NCI-H82 treated with DMSO at 0.1 percent for 48 hours (cell line): Measurements from ENCODE around the gene TNRC6C.
"Not testable (repeated sequence)": the region's sequence is repeated elsewhere in the genome, so short reads cannot be mapped to it uniquely, and the experiment has no call there.

Source experiments
- DNase-seq: peaks from one replicate; lab custom pipeline; 2025; ENCODE audit not compliant: unreplicated experiment; lab: John Stamatoyannopoulos, UW

TNRC6C gene

DNA sequence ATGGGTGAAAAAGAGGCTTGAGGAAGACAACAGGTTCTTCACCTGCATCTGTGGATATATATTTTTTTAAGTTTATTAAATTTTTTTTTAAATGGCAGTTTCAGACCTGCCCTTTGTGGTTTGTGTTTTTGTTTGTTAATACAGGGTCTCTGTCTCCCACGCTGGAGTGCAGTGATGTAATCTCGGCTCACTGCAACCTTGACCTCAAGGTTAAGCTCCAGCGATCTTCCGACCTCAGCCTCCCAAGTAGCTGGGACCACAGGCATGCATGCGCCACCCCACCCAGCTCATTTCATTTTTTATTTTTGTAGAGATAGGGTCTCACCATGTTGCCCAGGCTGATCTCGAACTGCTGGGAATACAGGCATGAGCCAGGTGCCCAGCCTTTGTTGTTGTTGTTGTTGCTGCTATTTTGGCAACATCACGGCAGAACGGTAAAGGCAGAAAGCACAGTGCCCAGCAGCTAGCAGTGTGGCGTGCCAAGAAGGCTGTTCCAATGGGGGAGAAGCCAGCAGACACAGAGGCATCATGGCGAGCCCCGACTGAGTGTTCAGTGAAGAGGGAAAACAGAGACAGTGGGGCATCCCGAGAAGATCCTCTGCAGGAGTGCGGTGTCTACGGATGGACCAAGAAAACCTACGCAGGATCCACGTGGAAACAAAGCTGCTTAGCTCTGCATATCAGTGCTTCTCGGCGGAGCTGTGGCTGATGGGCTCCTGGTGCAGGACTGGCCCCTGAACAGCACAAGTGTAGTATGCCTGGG, 150.4 kb downstream of the TNRC6C start:
- no peak for DNase-seq

DNA sequence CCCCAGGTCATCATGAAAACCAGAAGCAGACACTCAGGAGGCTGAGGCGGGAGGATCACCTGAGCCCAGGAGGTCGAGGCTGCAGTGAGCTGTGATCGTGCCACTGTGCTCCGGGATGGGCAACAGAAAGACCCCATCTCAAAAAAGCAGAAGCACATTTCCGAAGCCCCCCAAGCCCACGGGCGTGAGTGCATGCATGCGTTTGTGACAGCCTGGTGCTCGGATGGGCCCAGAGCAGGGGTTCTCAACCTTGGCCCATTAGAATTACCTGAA, 150.9 kb downstream of the TNRC6C start:
- no peak for DNase-seq

DNA sequence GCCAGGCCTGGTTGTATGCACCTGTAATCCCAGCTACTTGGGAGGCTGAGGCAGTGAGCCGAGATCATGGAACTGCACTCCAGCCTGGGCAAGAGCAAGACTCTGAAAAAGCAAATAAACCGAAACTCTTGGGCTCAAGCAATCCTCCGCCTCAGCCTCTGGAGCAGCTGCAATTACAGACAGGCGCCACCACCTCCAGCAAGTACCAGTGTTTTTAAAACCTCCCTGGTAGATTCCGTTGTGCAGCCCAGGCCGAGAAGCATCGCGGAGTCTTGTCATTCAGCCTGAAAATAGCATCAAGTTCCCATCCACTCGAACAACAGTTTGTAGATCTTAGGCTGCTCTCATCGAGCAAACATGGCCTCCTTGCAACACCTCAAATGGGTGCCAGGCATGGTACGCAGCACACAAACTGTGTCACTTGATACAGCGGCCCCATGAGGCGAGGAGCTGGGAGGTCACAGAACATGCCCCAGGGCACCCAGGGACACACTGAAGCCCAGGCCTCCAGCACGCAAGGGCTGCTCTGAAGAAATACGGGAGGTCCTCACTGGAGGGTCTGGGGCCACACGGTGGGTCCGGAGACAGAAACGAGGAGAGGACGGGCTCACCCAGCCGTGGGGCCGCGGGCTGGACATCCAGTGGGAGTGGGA, 152.0 kb downstream of the TNRC6C start:
- no peak for DNase-seq

DNA sequence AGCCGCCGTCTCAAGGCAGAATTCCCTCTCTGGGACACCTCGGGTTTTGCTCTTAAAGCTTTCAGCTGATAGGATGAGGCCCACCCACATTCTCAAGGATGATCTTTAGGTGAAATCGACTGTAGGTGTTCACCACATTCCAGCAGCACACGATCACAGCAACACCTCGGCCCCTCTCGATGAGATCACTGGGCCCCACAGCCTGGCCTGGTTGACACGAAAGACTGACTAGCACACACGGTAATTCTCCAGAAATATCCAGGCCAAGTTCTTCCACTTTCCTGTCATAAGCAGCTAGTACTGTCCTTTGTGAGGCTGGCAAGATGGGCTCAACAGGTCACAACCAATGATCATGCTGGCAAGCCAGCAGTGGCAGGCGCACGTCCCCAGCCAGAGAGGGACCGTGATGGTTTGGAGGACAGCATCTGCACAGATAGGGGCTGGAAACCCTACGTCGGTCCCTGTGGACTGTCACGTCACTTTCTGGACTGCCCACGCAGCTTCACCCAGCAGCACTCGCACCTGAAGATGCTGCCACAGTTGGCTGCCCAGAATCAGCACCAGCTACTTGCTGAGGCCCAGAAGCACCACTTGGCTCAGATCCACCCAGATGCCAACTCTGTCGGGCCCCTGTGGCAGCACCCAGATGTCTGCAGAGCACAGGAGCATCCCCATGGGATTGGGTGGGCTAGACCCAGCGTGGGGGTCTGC, 152.7 kb downstream of the TNRC6C start:
- no peak for DNase-seq

DNA sequence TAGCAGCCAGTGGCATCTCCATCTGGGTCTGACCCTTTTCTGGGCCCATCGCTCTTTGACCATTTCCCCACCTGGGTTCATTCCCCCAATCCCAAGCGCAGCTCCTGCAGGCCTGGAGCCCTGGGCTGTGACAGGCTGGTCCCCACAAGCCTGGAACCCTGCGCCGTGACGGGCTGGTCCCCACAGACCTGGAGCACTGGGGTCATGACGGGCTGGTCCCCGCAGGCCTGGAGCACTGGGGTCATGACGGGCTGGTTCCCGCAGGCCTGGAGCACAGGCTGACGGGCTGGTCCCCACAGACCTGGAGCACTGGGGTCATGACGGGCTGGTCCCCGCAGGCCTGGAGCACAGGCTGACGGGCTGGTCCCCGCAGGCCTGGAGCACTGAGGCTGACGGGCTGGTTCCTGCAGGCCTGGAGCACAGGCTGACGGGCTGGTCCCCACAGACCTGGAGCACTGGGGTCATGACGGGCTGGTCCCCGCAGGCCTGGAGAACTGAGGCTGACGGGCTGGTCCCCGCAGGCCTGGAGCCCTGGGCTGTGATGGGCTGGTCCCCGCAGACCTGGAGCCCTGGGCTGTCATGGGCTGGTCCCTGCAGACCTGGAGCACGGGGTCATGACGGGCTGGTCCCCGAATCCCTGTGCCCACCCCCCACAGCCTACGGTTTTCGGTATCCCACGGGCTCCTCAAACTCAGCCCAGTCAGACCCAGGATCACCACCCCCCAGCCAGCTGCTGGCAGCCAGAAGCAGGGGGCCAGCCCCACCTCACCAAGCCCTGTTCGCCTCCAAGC, 153.4 kb downstream of the TNRC6C start:
- DNase-seq = no peak

DNA sequence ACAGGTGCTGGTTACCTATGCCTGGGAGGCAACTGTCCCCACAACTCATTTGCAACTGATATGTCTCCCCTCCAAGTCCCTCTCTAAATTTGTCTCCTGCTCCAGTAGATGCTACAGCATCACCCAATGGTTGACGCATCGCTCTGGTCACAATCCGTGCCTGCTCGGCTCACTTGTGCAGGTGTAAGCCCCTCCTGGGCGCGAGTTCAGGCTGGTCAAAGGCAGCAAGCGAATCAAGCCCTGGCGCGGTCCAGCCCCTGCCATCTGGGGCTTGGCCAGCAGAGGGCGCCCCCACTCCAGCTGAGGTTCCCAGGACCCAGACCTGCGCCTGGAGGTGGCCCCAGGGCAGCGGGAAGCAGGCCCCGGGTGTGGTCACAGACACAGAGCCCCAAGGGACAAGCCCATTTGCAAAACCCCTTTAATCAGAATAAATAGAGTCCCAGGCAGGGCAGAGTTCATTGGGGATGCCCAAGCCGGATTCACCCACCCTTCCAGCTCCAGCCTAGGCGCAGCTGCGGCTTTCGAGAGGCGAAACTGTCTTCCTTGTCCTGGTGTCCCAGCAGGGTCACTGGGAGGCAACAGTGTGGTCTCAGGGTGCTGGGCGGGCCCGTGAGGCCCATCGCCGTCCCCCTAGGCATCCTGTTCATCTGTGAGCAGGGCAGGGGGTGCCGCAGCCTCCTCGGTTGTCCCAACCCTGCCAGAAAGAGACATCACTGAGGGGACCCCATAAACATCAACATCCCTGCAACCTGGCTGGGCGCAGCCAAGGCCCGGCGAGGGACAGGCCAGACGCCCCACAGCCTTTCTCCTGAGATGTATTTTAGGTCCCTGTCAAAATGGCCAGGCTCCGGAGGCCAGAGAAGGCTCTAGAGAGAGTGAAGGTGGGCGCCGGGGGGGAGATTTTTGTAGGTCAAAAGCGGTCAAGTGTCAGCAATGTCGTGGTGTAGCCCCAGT, 154.3 kb downstream of the TNRC6C start:
- DNase-seq = peak; percentile 13

DNA sequence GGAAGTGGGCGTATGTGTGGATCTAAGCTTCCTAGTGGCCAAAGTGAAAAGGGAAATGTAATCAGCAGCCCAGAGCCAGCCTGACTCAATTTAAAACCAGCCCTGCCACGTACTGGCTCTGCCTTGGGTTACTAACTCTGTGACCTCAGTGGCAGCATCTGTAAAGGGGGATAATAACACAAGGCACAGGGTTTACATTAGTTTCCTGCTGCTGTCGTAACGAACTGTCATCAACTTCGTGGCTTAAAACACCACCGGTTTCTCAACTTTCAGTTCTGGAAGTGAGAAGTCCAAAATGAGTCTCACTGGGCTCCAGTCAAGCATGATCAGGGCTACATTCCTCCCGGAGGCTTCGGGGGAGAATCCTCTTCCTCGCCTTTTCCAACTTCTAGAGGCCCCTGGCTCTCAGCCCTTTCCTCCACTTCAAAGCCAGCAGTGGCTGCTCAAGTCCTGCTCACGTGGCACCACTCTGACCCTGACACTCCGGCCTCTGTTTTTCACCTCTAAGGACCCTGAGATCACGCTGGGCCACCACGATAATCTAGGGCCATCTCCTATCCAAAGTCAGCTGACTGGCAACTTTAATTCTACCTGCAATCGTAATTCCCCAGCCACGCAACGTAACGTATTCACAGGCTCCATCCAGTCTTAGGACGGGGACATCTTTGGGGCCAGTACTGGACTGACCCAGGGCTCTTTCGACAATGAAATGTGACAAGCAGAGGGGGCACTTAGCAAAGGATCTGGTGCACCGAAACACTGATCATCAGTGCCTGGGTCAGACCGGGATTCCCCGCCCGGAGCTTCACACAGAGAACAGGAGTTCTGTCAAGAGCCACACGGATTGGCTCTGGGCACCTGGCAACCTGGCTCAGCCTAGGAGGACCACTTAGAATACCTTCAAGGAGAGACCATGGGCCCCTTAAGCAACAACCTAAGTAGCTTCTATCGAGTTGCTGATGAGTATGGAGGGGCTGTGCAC, 155.6 kb downstream of the TNRC6C start:
- no peak for DNase-seq

DNA sequence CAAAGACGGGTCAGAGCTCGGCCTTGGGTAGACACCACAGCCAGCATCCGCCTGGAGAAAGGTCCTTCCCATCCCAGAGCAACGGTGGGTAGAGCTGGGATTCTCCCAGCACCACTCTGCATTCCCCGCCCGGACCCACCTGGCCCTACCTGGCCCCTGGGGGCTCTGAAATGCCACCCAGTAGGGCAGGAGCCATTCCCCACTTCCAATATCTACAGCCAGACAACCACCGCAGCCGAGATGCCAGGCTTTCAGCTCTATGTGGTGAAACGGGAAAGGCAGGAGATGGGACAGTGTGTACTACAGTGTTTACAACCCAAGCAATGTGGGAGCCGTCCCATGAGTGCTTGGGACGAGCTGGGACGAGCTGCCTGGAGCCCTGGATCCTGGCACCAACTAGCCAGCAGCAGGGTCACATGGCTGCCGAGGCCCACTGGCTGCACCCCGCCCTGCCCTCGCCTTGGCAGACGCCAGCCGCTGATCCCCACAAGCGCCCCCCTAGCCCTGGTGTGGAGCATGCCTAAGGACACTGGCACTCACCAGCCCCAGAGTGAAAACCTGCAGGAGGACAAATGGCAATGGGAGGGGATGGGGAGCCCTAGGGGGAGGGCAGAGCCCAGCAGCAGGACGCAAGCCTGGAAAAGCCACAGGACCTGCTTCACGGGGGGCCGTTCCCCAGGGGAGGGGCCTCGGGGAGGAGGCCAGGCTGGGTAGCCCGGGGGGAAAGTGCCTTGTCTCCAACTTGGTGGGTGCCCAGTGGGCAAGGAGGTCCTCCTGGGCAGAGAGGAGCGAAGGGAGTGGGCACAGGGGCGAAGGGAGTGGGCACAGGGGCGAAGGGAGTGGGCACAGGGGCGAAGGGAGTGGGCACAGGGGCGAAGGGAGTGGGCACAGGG, 156.6 kb downstream of the TNRC6C start:
- no peak for DNase-seq

DNA sequence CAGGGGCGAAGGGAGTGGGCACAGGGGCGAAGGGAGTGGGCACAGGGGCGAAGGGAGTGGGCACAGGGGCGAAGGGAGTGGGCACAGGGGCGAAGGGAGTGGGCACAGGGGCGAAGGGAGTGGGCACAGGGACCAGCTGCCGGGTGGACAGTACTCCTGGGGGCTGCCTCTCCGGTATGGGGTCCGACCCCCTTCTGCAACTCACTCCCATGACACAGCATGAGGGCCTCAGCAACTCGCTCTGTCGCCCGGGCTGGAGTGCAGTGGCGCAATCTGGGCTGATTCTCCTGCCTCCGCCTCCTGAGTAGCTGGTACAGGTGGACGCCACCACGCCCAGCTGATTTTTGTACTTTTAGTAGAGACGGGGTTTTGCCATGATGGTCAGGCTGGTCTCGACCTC, 157.3 kb downstream of the TNRC6C start:
- DNase-seq = not testable (repeated sequence)

DNA sequence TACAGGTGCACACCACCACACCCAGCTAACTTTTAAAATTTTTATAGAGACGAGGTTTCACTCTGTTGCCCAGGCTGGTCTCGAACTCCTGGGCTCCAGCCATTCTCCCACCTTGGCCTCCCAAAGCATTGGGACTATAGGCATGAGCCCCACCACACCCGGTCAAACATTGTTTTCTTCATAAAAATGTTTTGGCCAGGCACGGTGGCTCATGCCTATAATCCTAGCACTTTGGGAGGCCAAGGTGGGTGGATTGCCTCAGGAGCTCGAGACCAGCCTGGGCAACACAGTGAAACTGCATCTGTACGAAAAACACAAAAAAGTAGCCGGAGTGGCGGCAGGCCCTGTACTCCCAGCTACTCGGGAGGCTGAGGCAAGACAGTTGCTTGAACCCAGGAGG, 157.9 kb downstream of the TNRC6C start:
- DNase-seq = no peak

DNA sequence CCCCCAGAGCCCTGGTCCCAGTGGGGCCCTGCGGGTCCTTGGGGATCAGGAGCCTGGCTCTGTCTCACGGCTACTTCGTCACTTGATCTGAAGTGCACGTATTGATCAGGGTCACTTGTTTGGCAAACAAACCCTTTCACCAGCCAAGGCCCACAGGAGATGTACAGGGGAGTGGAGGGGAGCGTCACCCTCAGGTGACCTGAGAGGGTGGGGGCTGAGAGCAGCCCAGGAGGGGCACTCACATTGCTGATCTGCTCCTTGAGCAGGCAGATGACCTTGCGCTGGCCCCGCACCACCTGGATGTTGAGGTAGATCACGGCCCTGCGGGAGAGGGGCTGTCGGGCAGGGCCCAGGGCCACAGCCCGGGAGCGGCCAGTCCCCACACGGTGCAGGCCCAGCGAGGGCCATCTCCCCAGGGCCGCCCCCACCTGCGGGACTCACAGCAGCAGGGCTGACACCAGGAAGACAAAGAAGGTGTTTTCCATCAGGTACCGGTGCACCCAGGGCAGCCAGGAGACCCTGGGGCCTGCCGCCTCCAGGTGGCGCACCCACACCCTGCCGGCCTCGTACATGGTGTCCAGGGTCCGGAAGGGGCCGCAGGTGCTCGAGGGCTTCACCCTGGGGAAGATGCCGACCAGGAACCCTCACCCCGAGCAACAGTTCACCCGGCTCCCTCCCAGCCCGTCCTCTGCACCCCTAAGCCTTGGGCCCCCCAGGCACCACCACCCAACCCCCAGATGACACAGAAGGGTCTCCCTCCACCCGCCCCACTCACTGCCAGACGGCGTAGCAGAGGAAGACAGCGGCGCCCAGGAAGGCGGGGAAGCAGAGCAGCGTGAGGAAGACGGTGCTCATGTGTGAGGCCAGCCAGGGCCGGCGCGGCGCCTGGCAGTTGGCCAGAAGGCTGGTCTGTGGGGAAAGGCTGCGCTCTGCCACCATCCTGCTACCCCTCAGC, 158.8 kb downstream of the TNRC6C start:
- no peak for DNase-seq

DNA sequence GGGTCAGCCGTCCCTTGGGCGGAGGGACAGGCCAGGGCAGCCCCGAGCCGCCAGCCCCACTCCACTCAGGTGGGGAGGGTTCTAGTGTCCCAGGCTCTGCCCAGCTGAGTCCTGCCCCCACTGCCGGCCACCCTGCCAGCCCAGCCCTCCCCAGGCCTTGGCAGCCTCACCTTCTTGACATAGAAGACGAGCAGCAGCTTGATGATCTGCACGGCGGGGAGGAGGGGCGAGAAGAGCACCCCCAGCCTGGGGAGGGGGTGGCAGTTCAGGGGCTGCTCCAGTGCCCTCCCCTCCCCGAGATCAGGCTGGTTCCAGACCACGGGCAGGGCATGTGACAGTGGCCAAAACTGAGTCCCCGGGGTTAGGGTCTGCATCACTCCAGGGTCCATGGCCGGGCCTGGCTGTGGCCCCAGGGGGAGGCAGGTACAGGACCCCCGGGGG, 160.3 kb downstream of the TNRC6C start:
- DNase-seq = no peak

DNA sequence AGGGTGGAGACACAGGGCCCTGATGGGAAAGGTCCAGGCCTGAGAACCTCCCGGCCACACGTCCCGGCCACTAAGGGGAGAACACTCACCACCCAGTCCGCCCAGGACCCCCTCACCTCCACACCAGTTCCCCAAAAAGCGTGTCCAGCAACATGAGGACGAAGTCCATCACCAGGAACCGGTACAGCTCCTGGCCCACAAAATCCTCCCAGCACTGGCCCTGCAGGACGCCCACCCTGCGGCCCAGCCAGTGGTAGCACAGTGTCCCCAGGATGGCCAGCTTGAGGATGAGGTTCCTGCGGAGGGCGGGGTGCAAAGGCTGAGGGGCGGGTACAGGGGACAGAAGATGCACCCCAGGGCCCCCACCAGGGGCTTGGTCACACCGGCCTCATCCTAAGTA, 162.0 kb downstream of the TNRC6C start:
- DNase-seq = no peak

DNA sequence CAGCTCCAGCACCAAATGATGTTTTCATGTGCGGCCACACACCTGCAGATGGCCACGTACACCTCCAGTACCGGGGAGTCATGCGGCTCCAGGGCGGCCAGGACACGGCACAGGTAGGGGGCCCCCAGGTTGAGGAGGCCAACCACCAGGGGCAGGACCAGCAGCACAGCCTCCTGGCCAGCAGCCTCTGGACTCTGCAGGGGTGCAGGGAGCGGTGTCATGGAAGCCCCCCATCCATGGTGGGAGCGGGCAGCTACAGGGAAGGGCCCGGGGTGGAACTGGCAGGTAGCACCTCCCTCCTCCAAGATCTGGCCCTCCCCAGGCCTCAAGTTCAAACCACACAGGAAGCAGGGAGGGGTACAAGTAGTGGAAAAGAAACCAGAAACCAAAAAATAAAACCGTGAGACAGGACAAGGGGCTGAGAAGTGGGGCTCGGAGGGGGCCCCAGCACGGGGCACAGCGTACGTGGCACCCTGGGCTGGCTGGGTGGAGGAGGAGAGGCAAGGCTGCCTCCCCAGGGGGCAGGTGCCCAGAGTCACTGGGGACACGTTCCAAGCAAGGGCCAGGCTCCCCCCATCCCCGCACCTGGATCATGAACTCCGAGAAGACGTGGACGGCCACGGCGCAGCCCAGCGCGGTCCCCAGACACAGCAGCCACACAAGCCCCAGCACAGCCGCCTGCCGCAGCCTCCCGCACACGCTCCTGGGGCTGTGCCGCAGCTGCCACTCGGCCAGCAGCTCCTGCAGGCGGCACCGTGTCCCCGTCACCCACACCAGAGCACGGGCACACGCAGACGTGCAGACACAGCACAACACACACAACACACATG, 162.7 kb downstream of the TNRC6C start:
- DNase-seq = no peak

DNA sequence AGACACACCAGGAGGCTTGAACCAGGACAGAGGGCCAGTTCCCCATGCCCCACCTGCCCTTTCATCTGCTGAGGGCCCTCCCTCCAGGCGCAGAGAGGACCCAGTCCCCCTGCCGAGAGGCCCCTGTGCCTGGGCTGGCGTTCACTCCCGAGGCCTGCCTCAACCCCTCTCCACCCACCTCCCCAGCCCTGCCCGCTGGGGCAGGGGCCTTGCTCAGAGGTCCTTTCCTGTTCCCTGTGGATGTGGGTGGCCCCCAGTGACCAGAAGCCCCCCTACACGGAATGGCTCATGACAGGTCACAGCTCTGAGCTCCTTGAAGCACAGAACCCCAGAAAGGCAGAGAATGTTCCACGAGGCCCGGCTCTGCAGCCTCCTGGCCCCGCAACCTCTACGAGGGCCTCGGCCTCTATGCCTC, 163.3 kb downstream of the TNRC6C start:
- no peak for DNase-seq

DNA sequence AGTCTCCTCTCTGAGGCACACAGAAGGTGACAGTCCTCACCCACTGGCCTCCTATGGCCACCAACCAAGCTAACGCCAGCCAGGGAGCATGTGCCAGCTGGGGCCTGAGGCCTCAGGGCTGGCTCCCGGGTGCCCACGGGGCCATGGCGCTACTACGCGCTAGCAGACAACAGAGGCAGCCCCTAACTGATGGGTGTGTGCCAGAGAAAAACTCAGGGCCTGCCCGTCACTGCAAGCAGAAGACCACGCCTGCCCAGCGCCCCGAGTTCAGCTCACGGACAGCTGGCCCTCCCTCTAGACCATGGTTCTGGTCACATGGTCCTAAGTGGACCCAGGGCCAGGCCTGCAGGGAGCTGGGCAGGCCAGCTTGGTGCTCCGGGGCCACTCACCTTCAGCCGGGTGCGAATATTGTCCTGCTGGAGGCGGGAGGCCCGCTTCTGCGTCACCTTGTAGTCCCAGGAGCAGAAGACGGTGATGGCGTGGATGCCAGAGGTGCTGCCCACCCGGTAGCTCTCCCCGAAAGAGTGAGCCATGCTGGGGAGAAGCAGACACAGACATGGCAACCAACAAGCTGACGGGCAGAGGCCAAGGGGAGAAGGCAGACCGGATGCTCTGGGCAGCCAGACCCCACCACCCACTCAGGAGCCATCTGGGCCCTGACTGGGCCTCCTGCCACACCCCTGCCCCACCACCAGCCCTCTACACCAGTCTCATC, 163.9 kb downstream of the TNRC6C start:
- DNase-seq = no peak
